ENCODE results near the gene FAM98B.
A peak's percentile ranks its signal among the peaks of the same experiment; 100 is the strongest.

The FAM98B gene

GRCh38 chr15:38503496-38503895 lies 49.6 kb downstream of the FAM98B start:
- no peak overlapping the region for H3K4me3 ChIP-seq (replicated peaks; ENCODE audit: low read depth, low read length)
- DNase-seq (ENCODE audit: low read depth) = no peak
- no peak for TF ChIP-seq CTCF (IDR thresholded peaks at IDR 0.05; ENCODE audit: low read length, missing control alignments)

GRCh38 chr15:38504680-38505467 lies 50.9 kb downstream of the FAM98B start:
- TF ChIP-seq CTCF (IDR thresholded peaks at IDR 0.05; ENCODE audit: low read length, missing control alignments) = no peak
- H3K4me3 ChIP-seq (replicated peaks; ENCODE audit: low read depth, low read length) = no peak overlapping the region
- DNase-seq (ENCODE audit: low read depth) = peak; percentile 2

- no peak for DNase-seq (ENCODE audit: low read depth)
- TF ChIP-seq CTCF (IDR thresholded peaks at IDR 0.05; ENCODE audit: low read length, missing control alignments) = no peak
- H3K4me3 ChIP-seq (replicated peaks; ENCODE audit: low read depth, low read length) = no peak overlapping the region
These were observed 53.1 kb downstream of the FAM98B start for GRCh38 chr15:38506997-38507396.

GRCh38 chr15:38507570-38507969 lies 53.6 kb downstream of the FAM98B start:
- H3K4me3 ChIP-seq (replicated peaks; ENCODE audit: low read depth, low read length) = no peak overlapping the region
- no peak for TF ChIP-seq CTCF (IDR thresholded peaks at IDR 0.05; ENCODE audit: low read length, missing control alignments)
- DNase-seq (ENCODE audit: low read depth) = no peak

GRCh38 chr15:38508647-38509046 lies 54.7 kb downstream of the FAM98B start:
- H3K4me3 ChIP-seq (replicated peaks; ENCODE audit: low read depth, low read length) = no peak overlapping the region
- DNase-seq (ENCODE audit: low read depth) = no peak
- no peak for TF ChIP-seq CTCF (IDR thresholded peaks at IDR 0.05; ENCODE audit: low read length, missing control alignments)

- no peak overlapping the region for H3K4me3 ChIP-seq (replicated peaks; ENCODE audit: low read depth, low read length)
- TF ChIP-seq CTCF (IDR thresholded peaks at IDR 0.05; ENCODE audit: low read length, missing control alignments) = no peak
- DNase-seq (ENCODE audit: low read depth) = no peak
These were observed 55.2 kb downstream of the FAM98B start for GRCh38 chr15:38509152-38509551.

- H3K4me3 ChIP-seq (replicated peaks; ENCODE audit: low read depth, low read length) = no peak overlapping the region
- TF ChIP-seq CTCF (IDR thresholded peaks at IDR 0.05; ENCODE audit: low read length, missing control alignments) = no peak
- no peak for DNase-seq (ENCODE audit: low read depth)
These were observed 59.0 kb downstream of the FAM98B start for GRCh38 chr15:38512901-38513300.

All from fibroblast of pulmonary artery (primary cell).